ENCODE data around the gene MCTP1.

- TF ChIP-seq SMC3 (conservative IDR thresholded peaks at IDR 0.05; ENCODE audit: poor library complexity): no peak
- no peak for TF ChIP-seq CTCF (IDR thresholded peaks at IDR 0.05; ENCODE audit: poor library complexity, severe bottlenecking)
- TF ChIP-seq EZH2 (IDR thresholded peaks at IDR 0.05; ENCODE audit: borderline replicate concordance, insufficient read depth, low read length, poor library complexity, severe bottlenecking): no peak
- no peak for TF ChIP-seq EP300 (conservative IDR thresholded peaks at IDR 0.05; ENCODE audit: poor library complexity, severe bottlenecking)
- TF ChIP-seq POLR2AphosphoS5 (IDR thresholded peaks at IDR 0.05): no peak
- TF ChIP-seq, protein P1, sequence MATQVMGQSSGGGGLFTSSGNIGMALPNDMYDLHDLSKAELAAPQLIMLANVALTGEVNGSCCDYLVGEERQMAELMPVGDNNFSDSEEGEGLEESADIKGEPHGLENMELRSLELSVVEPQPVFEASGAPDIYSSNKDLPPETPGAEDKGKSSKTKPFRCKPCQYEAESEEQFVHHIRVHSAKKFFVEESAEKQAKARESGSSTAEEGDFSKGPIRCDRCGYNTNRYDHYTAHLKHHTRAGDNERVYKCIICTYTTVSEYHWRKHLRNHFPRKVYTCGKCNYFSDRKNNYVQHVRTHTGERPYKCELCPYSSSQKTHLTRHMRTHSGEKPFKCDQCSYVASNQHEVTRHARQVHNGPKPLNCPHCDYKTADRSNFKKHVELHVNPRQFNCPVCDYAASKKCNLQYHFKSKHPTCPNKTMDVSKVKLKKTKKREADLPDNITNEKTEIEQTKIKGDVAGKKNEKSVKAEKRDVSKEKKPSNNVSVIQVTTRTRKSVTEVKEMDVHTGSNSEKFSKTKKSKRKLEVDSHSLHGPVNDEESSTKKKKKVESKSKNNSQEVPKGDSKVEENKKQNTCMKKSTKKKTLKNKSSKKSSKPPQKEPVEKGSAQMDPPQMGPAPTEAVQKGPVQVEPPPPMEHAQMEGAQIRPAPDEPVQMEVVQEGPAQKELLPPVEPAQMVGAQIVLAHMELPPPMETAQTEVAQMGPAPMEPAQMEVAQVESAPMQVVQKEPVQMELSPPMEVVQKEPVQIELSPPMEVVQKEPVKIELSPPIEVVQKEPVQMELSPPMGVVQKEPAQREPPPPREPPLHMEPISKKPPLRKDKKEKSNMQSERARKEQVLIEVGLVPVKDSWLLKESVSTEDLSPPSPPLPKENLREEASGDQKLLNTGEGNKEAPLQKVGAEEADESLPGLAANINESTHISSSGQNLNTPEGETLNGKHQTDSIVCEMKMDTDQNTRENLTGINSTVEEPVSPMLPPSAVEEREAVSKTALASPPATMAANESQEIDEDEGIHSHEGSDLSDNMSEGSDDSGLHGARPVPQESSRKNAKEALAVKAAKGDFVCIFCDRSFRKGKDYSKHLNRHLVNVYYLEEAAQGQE (IDR thresholded peaks at IDR 0.05; ENCODE audit: borderline replicate concordance): no peak
- TF ChIP-seq TAF1 (IDR thresholded peaks at IDR 0.05; ENCODE audit: low read depth): no peak
- TF ChIP-seq RAD21 (conservative IDR thresholded peaks at IDR 0.05): no peak
These were observed 474.6 kb downstream of the MCTP1 start for GRCh38 chr5:94810281-94810680.

Data from neural cell (in vitro differentiated cells).